ENCODE measurements around the gene CTTNBP2NL.

GRCh38 chr1:112346801-112347350 lies 49.1 kb upstream of the CTTNBP2NL start:
- TF ChIP-seq CTCF (IDR thresholded peaks at IDR 0.05): no peak
- TF ChIP-seq POLR2AphosphoS5 (IDR thresholded peaks at IDR 0.05): no peak

Data from upper lobe of left lung (tissue), 4 donors.